ENCODE measurements around the gene MEGF6. TPM values are rescaled to one million over a fixed set of nuclear protein-coding genes. Genes with fewer than 3 reads are reported as not detected.

MEGF6 gene
- total RNA-seq, 1 donor from 2014 or later = 57.1 TPM

GRCh38 chr1:3478187-3478586, 133.1 kb downstream of the MEGF6 start:
- no peak for TF ChIP-seq CTCF (IDR thresholded peaks at IDR 0.05)
- Histone ChIP-seq H3K4me3 (no peak overlapping the region), H3K27ac (no peak overlapping the region), H3K27me3 (ENCODE audit: low read depth) (no peaks in the 10 kb centered on the region), H3K4me1 (no peaks in the 10 kb centered on the region), H3K9me3 (no peaks in the 10 kb centered on the region), H3K36me3 (no peaks in the 10 kb centered on the region)
- intact Hi-C loops (cut with DNase I) = no loop called here
- ATAC-seq (no peak), DNase-seq (no peak)

- no peak for DNase-seq
- H3K27ac ChIP-seq = no peak overlapping the region
- no peaks in the 10 kb centered on the region for H3K4me1 ChIP-seq
- ATAC-seq = no peak
- H3K9me3 ChIP-seq = no peaks in the 10 kb centered on the region
- no peak overlapping the region for H3K4me3 ChIP-seq
- intact Hi-C loops (cut with DNase I) = no loop called here
- no peaks in the 10 kb centered on the region for H3K36me3 ChIP-seq
- TF ChIP-seq CTCF (IDR thresholded peaks at IDR 0.05) = no peak
- no peaks in the 10 kb centered on the region for H3K27me3 ChIP-seq (ENCODE audit: low read depth)
These were observed 133.9 kb downstream of the MEGF6 start for GRCh38 chr1:3477241-3477995.

GRCh38 chr1:3476666-3477065, 134.6 kb downstream of the MEGF6 start:
- Histone ChIP-seq H3K4me1 (no peaks in the 10 kb centered on the region), H3K36me3 (no peaks in the 10 kb centered on the region), H3K4me3 (no peak overlapping the region), H3K9me3 (no peaks in the 10 kb centered on the region), H3K27ac (no peak overlapping the region), H3K27me3 (ENCODE audit: low read depth) (no peaks in the 10 kb centered on the region)
- DNase-seq = no peak
- no peak for TF ChIP-seq CTCF (IDR thresholded peaks at IDR 0.05)
- intact Hi-C loops (cut with DNase I) = no loop called here
- no peak for ATAC-seq

- DNase-seq (no peak), ATAC-seq (no peak)
- Histone ChIP-seq H3K27ac (no peak overlapping the region), H3K27me3 (ENCODE audit: low read depth) (no peaks in the 10 kb centered on the region), H3K9me3 (no peaks in the 10 kb centered on the region), H3K4me1 (no peaks in the 10 kb centered on the region), H3K4me3 (no peak overlapping the region), H3K36me3 (no peaks in the 10 kb centered on the region)
- no peak for TF ChIP-seq CTCF (IDR thresholded peaks at IDR 0.05)
- intact Hi-C loops (cut with DNase I) = no loop called here
These were observed 135.3 kb downstream of the MEGF6 start for GRCh38 chr1:3475839-3476573.

- no peak overlapping the region for H3K27ac ChIP-seq
- intact Hi-C loops (cut with DNase I) = no loop called here
- no peak for DNase-seq
- no peak for ATAC-seq
- H3K27me3 ChIP-seq (ENCODE audit: low read depth) = no peaks in the 10 kb centered on the region
- no peak overlapping the region for H3K4me3 ChIP-seq
- H3K9me3 ChIP-seq = no peaks in the 10 kb centered on the region
- H3K36me3 ChIP-seq = no peaks in the 10 kb centered on the region
- no peaks in the 10 kb centered on the region for H3K4me1 ChIP-seq
- no peak for TF ChIP-seq CTCF (IDR thresholded peaks at IDR 0.05)
These were observed 136.9 kb downstream of the MEGF6 start for GRCh38 chr1:3474421-3474820.

Measured in lower lobe of right lung (tissue), 2 donors.